Measurements from ENCODE around the gene ZNF827. TPM values are rescaled to one million over a fixed set of nuclear protein-coding genes. Genes with fewer than 3 reads are reported as not detected.
"Not testable (repeated sequence)": the region's sequence is repeated elsewhere in the genome, so short reads cannot be mapped to it uniquely, and the experiment has no call there.

Gene ZNF827
- total RNA-seq, 1 donor from 2014 or later: 50.2 TPM

- Mint-ChIP-seq H3K27me3 (no peaks in the 10 kb centered on the region), H3K9me3 (ENCODE audit: low read depth) (no peaks in the 10 kb centered on the region), H3K27ac (peak overlapping the region; percentile 1), H3K4me3 (ENCODE audit: low read depth) (no peak overlapping the region), H3K36me3 (ENCODE audit: insufficient read depth) (peaks cover 37% of the 10 kb centered on the region), H3K4me1 (ENCODE audit: low read depth) (peaks cover 10% of the 10 kb centered on the region)
- no peak for DNase-seq (ENCODE audit: low spot score, unreplicated experiment)
- TF ChIP-seq, protein P1, sequence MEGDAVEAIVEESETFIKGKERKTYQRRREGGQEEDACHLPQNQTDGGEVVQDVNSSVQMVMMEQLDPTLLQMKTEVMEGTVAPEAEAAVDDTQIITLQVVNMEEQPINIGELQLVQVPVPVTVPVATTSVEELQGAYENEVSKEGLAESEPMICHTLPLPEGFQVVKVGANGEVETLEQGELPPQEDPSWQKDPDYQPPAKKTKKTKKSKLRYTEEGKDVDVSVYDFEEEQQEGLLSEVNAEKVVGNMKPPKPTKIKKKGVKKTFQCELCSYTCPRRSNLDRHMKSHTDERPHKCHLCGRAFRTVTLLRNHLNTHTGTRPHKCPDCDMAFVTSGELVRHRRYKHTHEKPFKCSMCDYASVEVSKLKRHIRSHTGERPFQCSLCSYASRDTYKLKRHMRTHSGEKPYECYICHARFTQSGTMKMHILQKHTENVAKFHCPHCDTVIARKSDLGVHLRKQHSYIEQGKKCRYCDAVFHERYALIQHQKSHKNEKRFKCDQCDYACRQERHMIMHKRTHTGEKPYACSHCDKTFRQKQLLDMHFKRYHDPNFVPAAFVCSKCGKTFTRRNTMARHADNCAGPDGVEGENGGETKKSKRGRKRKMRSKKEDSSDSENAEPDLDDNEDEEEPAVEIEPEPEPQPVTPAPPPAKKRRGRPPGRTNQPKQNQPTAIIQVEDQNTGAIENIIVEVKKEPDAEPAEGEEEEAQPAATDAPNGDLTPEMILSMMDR (IDR thresholded peaks at IDR 0.05; ENCODE audit: unreplicated experiment): no peak
These were observed 96.3 kb downstream of the ZNF827 start for GRCh38 chr4:145842224-145842887.

- peaks cover 10% of the 10 kb centered on the region for H3K4me1 Mint-ChIP-seq (ENCODE audit: low read depth)
- peaks cover 2% of the 10 kb centered on the region for H3K9me3 Mint-ChIP-seq (ENCODE audit: low read depth)
- peaks cover 38% of the 10 kb centered on the region for H3K36me3 Mint-ChIP-seq (ENCODE audit: insufficient read depth)
- no peak overlapping the region for H3K4me3 Mint-ChIP-seq (ENCODE audit: low read depth)
- no peak overlapping the region for H3K27ac Mint-ChIP-seq
- DNase-seq (ENCODE audit: low spot score, unreplicated experiment): no peak
- TF ChIP-seq, protein P1 (IDR thresholded peaks at IDR 0.05; ENCODE audit: unreplicated experiment): no peak
- no peaks in the 10 kb centered on the region for H3K27me3 Mint-ChIP-seq
These were observed 97.8 kb downstream of the ZNF827 start for GRCh38 chr4:145840801-145841200.

- peaks cover 10% of the 10 kb centered on the region for H3K4me1 Mint-ChIP-seq (ENCODE audit: low read depth)
- peaks cover 37% of the 10 kb centered on the region for H3K36me3 Mint-ChIP-seq (ENCODE audit: insufficient read depth)
- no peak overlapping the region for H3K27ac Mint-ChIP-seq
- H3K4me3 Mint-ChIP-seq (ENCODE audit: low read depth): no peak overlapping the region
- H3K27me3 Mint-ChIP-seq: no peaks in the 10 kb centered on the region
- no peak for DNase-seq (ENCODE audit: low spot score, unreplicated experiment)
- TF ChIP-seq, protein P1 (IDR thresholded peaks at IDR 0.05; ENCODE audit: unreplicated experiment): peak; percentile 45
- peaks cover 3% of the 10 kb centered on the region for H3K9me3 Mint-ChIP-seq (ENCODE audit: low read depth)
These were observed 98.4 kb downstream of the ZNF827 start for GRCh38 chr4:145840162-145840768.

GRCh38 chr4:145839151-145839550, 99.5 kb downstream of the ZNF827 start:
- peaks cover 10% of the 10 kb centered on the region for H3K4me1 Mint-ChIP-seq (ENCODE audit: low read depth)
- H3K4me3 Mint-ChIP-seq (ENCODE audit: low read depth): no peak overlapping the region
- no peak overlapping the region for H3K27ac Mint-ChIP-seq
- DNase-seq (ENCODE audit: low spot score, unreplicated experiment): no peak
- H3K9me3 Mint-ChIP-seq (ENCODE audit: low read depth): peaks cover 3% of the 10 kb centered on the region
- peaks cover 30% of the 10 kb centered on the region for H3K36me3 Mint-ChIP-seq (ENCODE audit: insufficient read depth)
- TF ChIP-seq, protein P1 (IDR thresholded peaks at IDR 0.05; ENCODE audit: unreplicated experiment): no peak
- H3K27me3 Mint-ChIP-seq: no peaks in the 10 kb centered on the region

DNA sequence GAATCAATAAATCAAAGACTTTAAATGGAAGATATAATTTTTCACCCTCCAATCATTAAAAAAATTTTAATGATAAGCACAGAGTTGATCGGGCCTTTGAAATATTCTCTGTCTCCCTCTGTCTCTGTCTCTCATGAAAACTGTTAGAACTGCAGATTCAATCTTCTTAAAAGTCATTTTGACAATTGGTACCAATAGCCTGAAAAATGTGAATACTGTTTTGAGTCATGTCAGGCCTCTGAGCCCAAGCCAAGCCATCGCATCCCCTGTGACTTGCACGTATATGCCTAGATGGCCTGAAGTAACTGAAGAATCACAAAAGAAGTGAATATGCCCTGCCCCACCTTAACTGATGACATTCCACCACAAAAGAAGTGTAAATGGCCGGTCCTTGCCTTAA, 106.2 kb downstream of the ZNF827 start:
- not testable (repeated sequence) for H3K27me3 Mint-ChIP-seq; DNase-seq (ENCODE audit: low spot score, unreplicated experiment); H3K4me1 Mint-ChIP-seq (ENCODE audit: low read depth); H3K9me3 Mint-ChIP-seq (ENCODE audit: low read depth); H3K4me3 Mint-ChIP-seq (ENCODE audit: low read depth)
- H3K27ac Mint-ChIP-seq: peak overlapping the region; percentile 1
- peaks cover 30% of the 10 kb centered on the region for H3K36me3 Mint-ChIP-seq (ENCODE audit: insufficient read depth)

DNA sequence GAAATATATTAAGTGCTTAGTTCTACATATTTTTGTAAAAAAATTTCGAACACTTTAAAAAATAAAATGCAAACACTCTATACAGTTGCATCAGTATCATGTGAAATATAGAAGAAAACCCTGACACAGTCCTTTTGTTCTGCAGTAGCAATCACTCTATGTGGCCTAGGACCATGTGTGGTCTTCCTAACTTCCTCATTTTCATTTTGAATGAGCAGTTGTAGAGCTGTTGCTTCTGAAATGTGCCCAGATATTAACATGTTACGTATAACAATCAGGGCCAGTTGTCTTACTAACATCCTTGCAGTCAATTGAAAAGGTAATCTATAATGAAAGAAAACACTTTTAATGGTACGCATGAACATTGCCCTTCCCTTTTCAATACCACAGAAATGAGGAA, 107.9 kb downstream of the ZNF827 start:
- Mint-ChIP-seq H3K4me1 (ENCODE audit: low read depth) (no peaks in the 10 kb centered on the region), H3K27ac (no peak overlapping the region), H3K36me3 (ENCODE audit: insufficient read depth) (peaks cover 33% of the 10 kb centered on the region), H3K4me3 (ENCODE audit: low read depth) (no peak overlapping the region), H3K9me3 (ENCODE audit: low read depth) (peaks cover under 1% of the 10 kb centered on the region), H3K27me3 (no peaks in the 10 kb centered on the region)
- TF ChIP-seq, protein P1 (IDR thresholded peaks at IDR 0.05; ENCODE audit: unreplicated experiment): no peak
- no peak for DNase-seq (ENCODE audit: low spot score, unreplicated experiment)

Measured in progenitor cell of endocrine pancreas (in vitro differentiated cells).